Psoas muscle (tissue), 8 donors: ENCODE measurements around the gene XBP1. TPM values are rescaled to one million over a fixed set of nuclear protein-coding genes. Genes with fewer than 3 reads are reported as not detected.

Experiments
- ATAC-seq, 4 donors: fragments of 200-7000 bp; cut with Tn5 transposase; one replicate each; pipeline ENCODE4 v1.9.1; 2020; ENCODE audit warnings: moderate library complexity in 3 of 4, mild to moderate bottlenecking in 2 of 4
- DNase-seq, 2 donors: peaks; one replicate each; pipeline ENCODE4 v3.0.0-alpha.2; 2020
- H3K27ac ChIP-seq: fragments of 200-600 bp; one replicate; pipeline ENCODE4 v1.8.0; 2022
- H3K27me3 ChIP-seq, 3 donors: fragments of 200-600 bp in 1 of 3; one replicate each; pipeline versions ENCODE4 v1.6.1 to v1.8.0; 2013 to 2022; ENCODE audit warnings: low read length in 2 of 3, mild to moderate bottlenecking in 2 of 3, moderate library complexity in 1 of 3; ENCODE audit not compliant: insufficient read depth in 3 of 3
- H3K36me3 ChIP-seq, 2 donors: fragments of 200-600 bp in 1 of 2; one replicate each; pipeline versions ENCODE4 v1.6.1 to v1.8.0; 2013 to 2022; ENCODE audit warnings: low read depth in 1 of 2, mild to moderate bottlenecking in 1 of 2, moderate library complexity in 1 of 2; ENCODE audit not compliant: insufficient read depth in 1 of 2
- H3K4me1 ChIP-seq: fragments of 200-600 bp; one replicate; pipeline ENCODE4 v1.8.0; 2022
- H3K4me3 ChIP-seq: fragments of 200-600 bp; one replicate; pipeline ENCODE4 v1.8.0; 2022; ENCODE audit warnings: mild to moderate bottlenecking
- H3K9me3 ChIP-seq: fragments of 200-600 bp; one replicate; pipeline ENCODE4 v1.8.0; 2022
- CTCF ChIP-seq: fragments of 200-600 bp; IDR thresholded peaks from one replicate; pipeline ENCODE4 v1.8.0; 2022; ENCODE audit warnings: antibody characterized with exemption
- WGBS, 3 donors: extraction: QIAGEN DNeasy Blood & Tissue Kit; methylation state at CpG; one replicate each; pipeline versions ENCODE4 v1.1.6 to v1.1.7; 2013; 5-methylcytosine and 5-hydroxymethylcytosine counted together
- intact Hi-C, 2 donors: fragments of 100-400 bp; cut with DNase I; formaldehyde crosslinking; loops; one replicate each; pipeline versions ENCODE4 v1.11.0 to v1.14.2; 2022
- polyA plus RNA-seq, 3 donors: library from polyadenylated mRNA; stranded (reverse); fragments of 200-250 nt; gene quantifications; one replicate each; pipeline ENCODE4 v1.2.3, GENCODE V29; 2013
- total RNA-seq, 4 donors: library from RNA; stranded (reverse); fragmentation: NEBNext Ultra II Directional in 2 of 4; extraction: Animal tissue kit (Norgen Biotek cat#: 25700) in 2 of 4; gene quantifications; one replicate each; pipeline versions ENCODE4 v1.2.1 to v1.2.4, GENCODE V29; 2021 to 2023
- donor health status: healthy with polysubstance abuse.
- donor health status: DM: no; HTN: no; CAD: no; lungs with moderate emphysema.
- donor health status: Bipolar disorder and iron deficiency.
- donor health status: healthy.
- donor health status: DM: yes; HTN: yes; CAD: no.
- donor health status: DM: no; HTN: no; CAD: no.
- donor health status: DM: no; HTN: no; CAD: no.
- donor health status: DM: yes; HTN: yes; CAD: no.

The XBP1 gene
- total and polyA plus RNA-seq, 7 donors = 38.9 to 173 (median 110) TPM

- Histone ChIP-seq H3K4me3 (peak overlapping the region; percentile 82), H3K9me3 (no peaks in the 10 kb centered on the region), H3K36me3 (peaks cover 20 to 42% of the 10 kb centered on the region in 2 donors), H3K4me1 (peaks cover 36% of the 10 kb centered on the region), H3K27me3 (no peaks in the 10 kb centered on the region), H3K27ac (peak overlapping the region; percentile 100)
- WGBS, 3 donors = 0 to 1% (median 1%) methylated on average over 30 to 31 of the region's 31 CpGs
- intact Hi-C loops = loop anchor here in 1 of 2 donors (1.0 to 2.0 kb wide), 2 partner anchors 27 to 57 kb away; partner anchors contain the start of genes CCDC117 and HSCB
- ATAC-seq (peak; percentile 73 to 83 (median 78)), DNase-seq (peak; percentile 79 to 85)
- TF ChIP-seq CTCF = no peak
These were observed 612 bp downstream of the XBP1 start for GRCh38 chr22:28799606-28800307.

GRCh38 chr22:28798810-28799605, 1.4 kb downstream of the XBP1 start:
- WGBS, 3 donors = 5 to 16% (median 6%) methylated on average over 7 of the region's 7 CpGs
- intact Hi-C loops = no loop called here

GRCh38 chr22:28795932-28796856, 4.2 kb downstream of the XBP1 start:
- Histone ChIP-seq H3K36me3 (peaks cover 20 to 70% of the 10 kb centered on the region in 2 donors), H3K4me1 (peaks cover 39% of the 10 kb centered on the region), H3K4me3 (no peak overlapping the region), H3K27me3 (no peaks in the 10 kb centered on the region), H3K27ac (peak overlapping the region; percentile 7), H3K9me3 (no peaks in the 10 kb centered on the region)
- TF ChIP-seq CTCF = no peak
- 51 to 63% (median 57%) methylated on average over 5 of the region's 5 CpGs for WGBS, 3 donors
- ATAC-seq = no peak
- no peak for DNase-seq
- intact Hi-C loops = no loop called here

More at GRCh38 chr22:28798810-28799605, 1.4 kb downstream of the XBP1 start:
- Histone ChIP-seq H3K27ac (peak overlapping the region; percentile 100), H3K4me1 (peaks cover 36% of the 10 kb centered on the region), H3K9me3 (no peaks in the 10 kb centered on the region), H3K4me3 (peak overlapping the region; percentile 82), H3K27me3 (no peaks in the 10 kb centered on the region), H3K36me3 (peaks cover 20 to 50% of the 10 kb centered on the region in 2 donors)
- no peak for TF ChIP-seq CTCF
- peak; percentile 66 to 81 (median 78) for ATAC-seq
- DNase-seq = peak; percentile 60 to 80

- no peak for TF ChIP-seq CTCF
- intact Hi-C loops = no loop called here
- Histone ChIP-seq H3K9me3 (no peaks in the 10 kb centered on the region), H3K4me1 (peaks cover 39% of the 10 kb centered on the region), H3K4me3 (no peak overlapping the region), H3K27ac (no peak overlapping the region), H3K27me3 (no peaks in the 10 kb centered on the region), H3K36me3 (peaks cover 20 to 70% of the 10 kb centered on the region in 2 donors)
- no peak for ATAC-seq
- WGBS, 3 donors = 79 to 85% (median 81%) methylated on average over 6 of the region's 6 CpGs
- no peak for DNase-seq
These were observed 5.2 kb downstream of the XBP1 start for GRCh38 chr22:28795071-28795693.
